PC-3 (cell line): ENCODE data around the gene OR56B4.

ENCODE experiments used
- CTCF ChIP-seq: fragments of 300-600 bp; sonication (generic); conservative IDR thresholded peaks from 2 replicates; pipeline ENCODE4 v1.5.1; 2017; ENCODE audit warnings: antibody characterized with exemption, low read depth, mild to moderate bottlenecking, low read length
- EZH2phosphoT487 ChIP-seq: fragments of 300-600 bp; sonication (generic); IDR thresholded peaks from 2 replicates; pipeline ENCODE4 v1.6.1; 2018; ENCODE audit warnings: mild to moderate bottlenecking, antibody characterized with exemption, low read length, borderline replicate concordance

GRCh38 chr11:6067502-6067901, 40.0 kb upstream of the OR56B4 start:
- no peak for TF ChIP-seq EZH2phosphoT487
- no peak for TF ChIP-seq CTCF
